A673 (cell line): ENCODE data around the gene APLNR.

Source experiments
- CTCF ChIP-seq: fragments of 300-800, 200-600 bp; sonication (generic); conservative IDR thresholded peaks from 2 replicates; pipeline ENCODE4 v1.5.1; 2017; ENCODE audit warnings: low read depth, mild to moderate bottlenecking, antibody characterized with exemption, low read length, moderate library complexity, mixed read lengths
- EZH2 ChIP-seq: fragments of 200-600 bp; sonication (generic); IDR thresholded peaks from 2 replicates; pipeline ENCODE4 v1.6.1; 2017; ENCODE audit warnings: borderline replicate concordance, low read depth, mild to moderate bottlenecking, mixed read lengths, antibody characterized with exemption, low read length; ENCODE audit not compliant: poor library complexity, severe bottlenecking

GRCh38 chr11:57249384-57250319, 12.6 kb upstream of the APLNR start:
- TF ChIP-seq CTCF (peak; percentile 95), EZH2 (no peak)
